ENCODE measurements around the gene SCTR. TPM values are rescaled to one million over a fixed set of nuclear protein-coding genes. Genes with fewer than 3 reads are reported as not detected.

The SCTR gene
- total RNA-seq, 1 experiment from 2014 or later = not detected

Other genes starting within 250 kb of the SCTR start
- 3.1 and 10.2 TPM in 2 replicates for gene C2orf76, start 157.6 kb downstream of the SCTR start, total RNA-seq (2014; rRNA removed)
- 197 and 273 TPM in 2 replicates for gene DBI, start 157.5 kb downstream of the SCTR start, total RNA-seq (2014; rRNA removed)
- gene TMEM37, start 92.6 kb downstream of the SCTR start, total RNA-seq (2014; rRNA removed) = 0.26 and 0.40 TPM in 2 replicates
- not detected in 2 replicates for gene CFAP221, start 20.0 kb upstream of the SCTR start, total RNA-seq (2014; rRNA removed)
- gene TMEM177, start 154.7 kb upstream of the SCTR start, total RNA-seq (2014; rRNA removed) = 21.6 and 23.7 TPM in 2 replicates
- 41.2 and 44.5 TPM in 2 replicates for gene PTPN4, start 235.4 kb upstream of the SCTR start, total RNA-seq (2014; rRNA removed)